ENCODE data around the gene GNAZ. TPM values are rescaled to one million over a fixed set of nuclear protein-coding genes. Genes with fewer than 3 reads are reported as not detected.

Gene GNAZ
- total RNA-seq, 1 experiment from 2014 or later, result 1.2 TPM

DNA sequence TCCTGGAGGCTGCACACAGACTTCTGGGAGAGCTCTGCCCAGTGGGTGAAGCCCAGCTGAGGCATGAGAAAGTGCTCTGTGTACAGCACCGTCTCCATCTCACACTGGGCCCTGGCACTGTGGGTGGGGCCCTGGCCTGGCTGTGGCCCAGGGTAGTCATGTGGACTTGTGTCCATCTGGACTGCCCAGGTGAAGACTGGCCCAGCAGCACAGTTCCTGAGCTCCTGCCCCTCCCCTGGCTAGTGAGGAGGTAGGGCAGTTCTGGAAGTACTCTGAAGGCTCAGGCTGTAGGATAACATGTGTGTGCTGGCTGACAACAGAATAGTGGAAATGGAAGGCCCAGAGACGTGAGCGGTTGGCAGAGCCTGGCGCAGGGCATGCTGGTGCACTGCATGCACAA is 36.0 kb downstream of the GNAZ start:
- CTCF ChIA-PET, result no interaction called here
- no peak for TF ChIP-seq EZH2 (IDR thresholded peaks at IDR 0.05; ENCODE audit: low read depth)
- TF ChIP-seq, protein P1, sequence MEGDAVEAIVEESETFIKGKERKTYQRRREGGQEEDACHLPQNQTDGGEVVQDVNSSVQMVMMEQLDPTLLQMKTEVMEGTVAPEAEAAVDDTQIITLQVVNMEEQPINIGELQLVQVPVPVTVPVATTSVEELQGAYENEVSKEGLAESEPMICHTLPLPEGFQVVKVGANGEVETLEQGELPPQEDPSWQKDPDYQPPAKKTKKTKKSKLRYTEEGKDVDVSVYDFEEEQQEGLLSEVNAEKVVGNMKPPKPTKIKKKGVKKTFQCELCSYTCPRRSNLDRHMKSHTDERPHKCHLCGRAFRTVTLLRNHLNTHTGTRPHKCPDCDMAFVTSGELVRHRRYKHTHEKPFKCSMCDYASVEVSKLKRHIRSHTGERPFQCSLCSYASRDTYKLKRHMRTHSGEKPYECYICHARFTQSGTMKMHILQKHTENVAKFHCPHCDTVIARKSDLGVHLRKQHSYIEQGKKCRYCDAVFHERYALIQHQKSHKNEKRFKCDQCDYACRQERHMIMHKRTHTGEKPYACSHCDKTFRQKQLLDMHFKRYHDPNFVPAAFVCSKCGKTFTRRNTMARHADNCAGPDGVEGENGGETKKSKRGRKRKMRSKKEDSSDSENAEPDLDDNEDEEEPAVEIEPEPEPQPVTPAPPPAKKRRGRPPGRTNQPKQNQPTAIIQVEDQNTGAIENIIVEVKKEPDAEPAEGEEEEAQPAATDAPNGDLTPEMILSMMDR (conservative IDR thresholded peaks at IDR 0.05), result no peak

DNA sequence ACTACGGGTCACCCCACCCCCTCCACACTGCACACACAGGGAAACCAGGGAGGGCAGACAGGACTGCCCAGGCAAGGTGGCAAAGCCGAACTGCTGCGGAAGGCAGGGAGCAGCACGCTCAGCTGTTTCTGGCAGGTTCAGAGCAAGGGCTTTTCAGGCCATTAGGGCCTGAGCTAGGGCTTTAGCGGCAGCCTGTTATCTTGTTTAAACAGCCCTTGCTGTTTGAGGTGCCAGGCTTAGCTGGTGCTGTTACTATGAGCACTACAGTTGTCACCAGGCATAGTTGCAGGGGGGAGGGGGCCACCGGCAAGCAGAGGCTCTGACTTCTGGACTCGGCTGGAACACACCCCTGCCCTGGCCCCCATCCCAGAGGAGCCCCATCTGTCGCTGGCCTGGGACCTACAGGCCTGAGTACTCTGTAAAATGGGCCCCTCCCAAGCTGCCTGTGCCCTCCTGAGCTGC is 36.6 kb downstream of the GNAZ start:
- Histone ChIP-seq H3K9me3 (ENCODE audit: insufficient read depth, low read depth) (no peaks in the 10 kb centered on the region), H3K27ac (no peak overlapping the region), H3K4me1 (replicated peaks; ENCODE audit: insufficient read depth) (no peaks in the 10 kb centered on the region), H3K27me3 (ENCODE audit: insufficient read depth, low read depth) (peaks cover 44% of the 10 kb centered on the region), H3K79me2 (ENCODE audit: low read depth) (no peaks in the 10 kb centered on the region), H4K20me1 (ENCODE audit: insufficient read depth) (no peaks in the 10 kb centered on the region), H3K9me2 (ENCODE audit: insufficient read depth) (no peaks in the 10 kb centered on the region), H3K4me2 (no peak overlapping the region), H3F3A (ENCODE audit: insufficient read depth, low read depth) (no peaks in the 10 kb centered on the region), H2AFZ (no peak overlapping the region), H3K36me3 (ENCODE audit: low read depth) (no peaks in the 10 kb centered on the region), H3K4me3 (no peak overlapping the region)
- TF ChIP-seq, protein P1 (conservative IDR thresholded peaks at IDR 0.05), result no peak
- TF ChIP-seq EZH2 (IDR thresholded peaks at IDR 0.05; ENCODE audit: low read depth), result no peak
- ChIA-PET POLR2A (ENCODE audit: unreplicated experiment) (no interaction called here), CTCF (no interaction called here)
- DNase-seq, result no peak
- intact Hi-C loops (cut with micrococcal nuclease; ENCODE audit: unreplicated experiment), result no loop called here
- no TSS peak for BruUV-seq (replicated peaks)

More for the DNA sequence above, 36.0 kb downstream of the GNAZ start:
- Histone ChIP-seq H2AFZ (no peak overlapping the region), H3K9me2 (ENCODE audit: insufficient read depth) (no peaks in the 10 kb centered on the region), H3K79me2 (ENCODE audit: low read depth) (no peaks in the 10 kb centered on the region), H4K20me1 (ENCODE audit: insufficient read depth) (no peaks in the 10 kb centered on the region), H3K4me3 (no peak overlapping the region), H3K27ac (no peak overlapping the region), H3K4me2 (no peak overlapping the region), H3K4me1 (replicated peaks; ENCODE audit: insufficient read depth) (no peaks in the 10 kb centered on the region), H3K36me3 (ENCODE audit: low read depth) (no peaks in the 10 kb centered on the region), H3F3A (ENCODE audit: insufficient read depth, low read depth) (no peaks in the 10 kb centered on the region), H3K9me3 (ENCODE audit: insufficient read depth, low read depth) (no peaks in the 10 kb centered on the region), H3K27me3 (ENCODE audit: insufficient read depth, low read depth) (peaks cover 44% of the 10 kb centered on the region)
- no peak for DNase-seq
- intact Hi-C loops (cut with micrococcal nuclease; ENCODE audit: unreplicated experiment), result no loop called here
- no TSS peak for BruUV-seq (replicated peaks)
- POLR2A ChIA-PET (ENCODE audit: unreplicated experiment), result no interaction called here

DNA sequence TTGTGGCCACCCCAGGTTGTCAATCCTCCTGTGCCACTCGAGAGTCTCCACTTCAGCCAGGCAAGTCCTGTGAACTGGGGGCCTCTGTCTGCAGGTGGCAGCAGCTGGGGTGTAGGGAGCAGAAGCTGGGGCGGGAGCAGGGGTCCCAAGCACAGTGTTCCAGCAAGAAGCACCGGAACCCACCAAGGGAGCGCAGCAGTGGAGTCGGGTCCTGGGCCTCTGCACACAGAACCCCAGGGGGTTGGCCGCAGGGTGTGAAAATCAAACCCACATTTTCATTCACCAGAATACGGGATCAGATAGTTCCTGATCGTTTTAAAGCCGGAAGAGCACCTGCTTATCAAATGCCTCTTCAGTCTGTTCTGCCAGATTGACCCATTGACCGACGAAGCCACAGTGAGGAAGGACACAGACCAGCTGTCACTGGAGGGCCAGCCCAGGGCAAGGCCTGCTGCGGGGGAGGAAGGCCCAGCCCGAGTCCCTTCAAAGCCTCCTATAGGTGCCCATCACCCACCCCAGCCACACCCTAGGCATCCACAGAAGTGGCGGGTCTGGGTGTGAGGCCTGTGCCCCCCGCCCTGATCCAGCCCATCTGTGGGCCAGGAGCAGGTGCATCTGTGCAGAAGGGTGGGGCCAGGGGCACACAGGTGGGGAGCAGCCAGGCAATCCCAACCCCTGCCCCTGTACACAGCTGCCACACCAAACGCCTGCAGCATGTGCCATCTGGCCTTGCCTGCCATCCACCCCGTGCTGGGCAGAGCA is 37.3 kb downstream of the GNAZ start:
- no peaks in the 10 kb centered on the region for H3K36me3 ChIP-seq (ENCODE audit: low read depth)
- no peak for DNase-seq
- TF ChIP-seq, protein P1 (conservative IDR thresholded peaks at IDR 0.05), result no peak
- TF ChIP-seq EZH2 (IDR thresholded peaks at IDR 0.05; ENCODE audit: low read depth), result no peak
- ChIA-PET POLR2A (ENCODE audit: unreplicated experiment) (no interaction called here), CTCF (no interaction called here)
- H3K9me2 ChIP-seq (ENCODE audit: insufficient read depth), result no peaks in the 10 kb centered on the region
- H3K4me3 ChIP-seq, result no peak overlapping the region
- no peak overlapping the region for H3K4me2 ChIP-seq
- H3K79me2 ChIP-seq (ENCODE audit: low read depth), result no peaks in the 10 kb centered on the region
- BruUV-seq (replicated peaks), result no TSS peak
- no peaks in the 10 kb centered on the region for H3K4me1 ChIP-seq (replicated peaks; ENCODE audit: insufficient read depth)
- H4K20me1 ChIP-seq (ENCODE audit: insufficient read depth), result no peaks in the 10 kb centered on the region
- no peaks in the 10 kb centered on the region for H3K9me3 ChIP-seq (ENCODE audit: insufficient read depth, low read depth)
- no peak overlapping the region for H2AFZ ChIP-seq
- H3K27me3 ChIP-seq (ENCODE audit: insufficient read depth, low read depth), result peaks cover 44% of the 10 kb centered on the region
- intact Hi-C loops (cut with micrococcal nuclease; ENCODE audit: unreplicated experiment), result no loop called here
- H3F3A ChIP-seq (ENCODE audit: insufficient read depth, low read depth), result no peaks in the 10 kb centered on the region
- no peak overlapping the region for H3K27ac ChIP-seq
